Fibroblast of skin of back (primary cell): ENCODE measurements around the gene SENP5.

ENCODE experiments used
- DNase-seq: peaks from one replicate; pipeline ENCODE4 v3.0.0-alpha.2; 2013

The SENP5 gene

GRCh38 chr3:196889844-196890708, 22.4 kb downstream of the SENP5 start:
- peak; percentile 7 for DNase-seq

GRCh38 chr3:196894557-196895295, 27.0 kb downstream of the SENP5 start:
- no peak for DNase-seq

DNA sequence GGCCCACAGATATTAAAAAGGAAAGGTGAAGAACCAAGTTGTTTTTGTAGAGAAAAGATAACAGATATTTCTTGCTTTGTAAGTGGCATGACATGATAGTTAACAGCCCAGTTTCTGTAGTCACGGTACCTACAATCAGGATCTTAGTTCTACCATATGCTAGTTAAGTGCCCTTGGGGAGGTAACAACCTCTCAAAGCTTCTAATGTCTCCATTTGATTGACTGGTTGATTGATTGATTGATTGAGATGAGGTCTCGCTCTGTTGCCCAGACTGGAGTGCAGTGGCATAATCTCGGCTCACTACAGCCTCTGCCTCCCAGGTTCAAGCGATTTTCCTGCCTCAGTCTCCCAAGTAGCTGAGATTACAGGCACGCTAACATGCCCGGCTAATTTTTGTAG, 28.5 kb downstream of the SENP5 start:
- DNase-seq = no peak

- no peak for DNase-seq
Measured at GRCh38 chr3:196901768-196902167, 34.0 kb downstream of the SENP5 start.

DNA sequence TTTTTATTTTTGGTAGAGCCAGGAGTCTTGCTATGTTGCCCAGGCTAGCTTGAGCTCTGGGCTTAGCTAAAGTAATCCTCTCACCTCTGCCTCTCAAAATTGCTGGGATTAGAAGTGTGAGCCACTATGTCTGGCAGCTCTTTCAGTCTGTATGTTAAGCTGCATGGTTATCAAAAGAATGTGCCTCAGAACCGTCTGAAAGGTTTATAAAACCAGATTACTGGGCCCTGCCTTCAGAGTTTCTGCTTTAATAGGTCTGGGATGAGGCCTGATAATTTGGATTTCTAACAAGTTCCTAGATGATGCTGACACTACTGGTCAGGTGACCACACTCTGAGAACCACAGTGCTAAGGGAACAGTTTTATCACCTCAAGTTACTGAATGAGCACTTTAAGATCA, 34.6 kb downstream of the SENP5 start:
- DNase-seq = no peak

DNA sequence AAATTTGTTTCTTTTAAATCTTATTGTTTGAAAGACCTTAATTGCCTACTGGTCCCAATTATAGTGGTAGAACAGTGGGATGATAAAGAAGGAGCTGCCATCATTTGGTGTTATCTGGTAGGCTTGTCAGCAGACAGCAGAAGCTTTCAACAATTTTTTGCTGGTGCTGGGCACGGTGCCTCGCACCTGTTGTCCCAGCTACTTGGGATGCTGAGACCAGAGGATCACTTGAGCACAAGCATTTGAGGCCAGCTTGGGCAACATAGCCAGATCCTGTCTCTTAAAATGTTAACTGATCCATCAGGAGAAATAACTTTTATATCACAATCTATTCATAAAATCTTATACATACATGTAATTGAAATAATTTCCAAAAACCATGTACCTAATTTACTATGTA, 36.0 kb downstream of the SENP5 start:
- DNase-seq = no peak

GRCh38 chr3:196914866-196915265, 47.1 kb downstream of the SENP5 start:
- DNase-seq = no peak

DNA sequence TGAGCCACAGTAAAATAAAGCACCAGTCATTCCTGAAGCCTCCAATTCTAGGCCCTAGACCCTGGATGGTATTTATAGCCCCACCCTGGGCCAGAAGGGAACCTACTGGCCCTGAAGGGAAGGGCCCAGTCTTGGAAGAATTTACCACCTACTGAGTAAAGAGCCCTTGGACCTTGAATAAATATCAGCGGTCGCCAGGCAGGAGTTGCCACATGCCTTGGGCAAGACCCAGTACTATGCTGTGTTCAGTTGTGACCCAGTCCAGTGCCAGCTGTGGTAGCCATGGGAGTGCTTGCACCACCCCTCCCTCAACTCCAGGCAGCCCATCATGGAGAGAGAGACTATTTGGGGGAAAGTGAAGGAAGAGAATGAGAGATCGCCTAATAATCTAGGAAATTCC, 47.7 kb downstream of the SENP5 start:
- no peak for DNase-seq

GRCh38 chr3:196916221-196916620, 48.5 kb downstream of the SENP5 start:
- DNase-seq = no peak

DNA sequence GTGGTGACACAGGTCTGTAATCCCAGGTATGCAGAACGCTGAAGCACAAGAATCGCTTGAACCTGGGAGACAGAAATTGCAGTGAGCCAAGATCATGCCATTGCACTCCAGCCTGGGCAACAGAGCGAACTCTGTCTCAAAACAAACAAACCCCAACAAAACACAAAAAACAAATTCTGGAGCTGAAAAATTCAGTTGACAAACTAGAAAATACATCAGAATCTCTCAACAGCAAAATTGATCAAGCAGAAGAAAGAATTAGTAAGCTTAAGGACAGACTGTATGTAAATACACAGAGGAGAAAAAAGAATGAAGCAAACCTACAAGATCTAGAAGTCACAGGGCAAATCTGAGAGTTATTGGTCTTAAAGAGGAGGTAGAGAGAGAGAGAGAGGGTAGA, 49.3 kb downstream of the SENP5 start:
- DNase-seq = no peak

GRCh38 chr3:196918968-196919367, 51.2 kb downstream of the SENP5 start:
- DNase-seq = no peak

- DNase-seq = no peak
Measured at GRCh38 chr3:196920733-196921132, 53.0 kb downstream of the SENP5 start.

GRCh38 chr3:196927571-196928453, 60.1 kb downstream of the SENP5 start:
- DNase-seq = no peak

DNA sequence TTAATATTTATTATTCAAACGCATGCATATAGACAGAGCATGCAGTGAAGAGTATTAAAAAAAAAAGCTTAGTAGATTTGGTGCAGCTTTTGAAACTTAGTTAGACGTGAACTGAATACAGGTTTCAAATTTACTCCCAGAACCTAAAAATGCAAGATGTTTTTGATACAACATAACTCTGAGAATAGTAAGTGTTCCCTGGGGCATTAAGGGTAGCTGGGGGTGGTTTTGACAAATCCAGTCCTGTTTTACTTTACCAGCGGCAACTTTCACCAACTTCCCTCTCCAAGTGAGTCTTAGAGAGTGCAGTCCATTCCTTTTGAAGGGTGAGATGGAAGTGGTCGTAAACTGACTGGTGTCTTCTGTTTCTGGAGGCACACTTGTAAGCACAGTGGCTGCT, 63.4 kb downstream of the SENP5 start:
- no peak for DNase-seq

DNA sequence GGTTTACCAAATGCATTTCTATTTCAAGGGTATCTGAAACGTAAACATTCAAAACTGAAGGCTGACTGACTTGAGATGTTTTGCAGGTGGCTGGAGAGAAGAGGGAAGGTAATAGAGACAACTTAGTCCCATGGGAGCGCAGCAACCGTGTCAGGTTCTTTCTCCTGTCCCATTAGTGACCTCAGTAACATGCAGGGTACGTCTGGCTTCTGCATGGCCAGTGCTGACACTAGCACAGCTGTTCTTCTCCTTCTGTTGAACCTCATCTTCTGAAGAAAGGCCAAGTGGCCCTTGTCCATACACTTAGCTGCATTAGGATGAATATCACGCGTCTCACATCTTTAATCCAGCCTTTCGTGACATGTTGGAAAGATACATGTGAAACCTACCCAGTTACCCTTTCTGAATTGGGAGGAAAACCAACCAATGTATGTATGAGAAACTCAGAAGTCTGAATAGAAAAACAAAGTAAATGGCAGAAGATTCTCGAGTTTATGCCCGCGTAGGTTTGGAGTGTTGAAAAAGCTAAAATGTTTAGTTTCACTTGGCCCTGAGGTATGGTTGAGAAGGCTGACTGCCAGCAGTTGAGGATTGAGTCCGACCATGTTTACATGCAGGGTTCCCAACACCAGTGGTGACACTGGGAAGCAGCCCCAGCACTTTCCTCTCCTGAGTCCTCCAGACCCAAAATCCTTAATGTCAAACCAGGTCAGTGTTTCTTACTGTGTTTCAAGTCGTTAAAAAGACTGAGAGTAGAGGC, 64.3 kb downstream of the SENP5 start:
- no peak for DNase-seq

- no peak for DNase-seq
Measured at GRCh38 chr3:196932600-196932999, 64.9 kb downstream of the SENP5 start.

GRCh38 chr3:196936288-196936687, 68.6 kb downstream of the SENP5 start:
- no peak for DNase-seq

DNA sequence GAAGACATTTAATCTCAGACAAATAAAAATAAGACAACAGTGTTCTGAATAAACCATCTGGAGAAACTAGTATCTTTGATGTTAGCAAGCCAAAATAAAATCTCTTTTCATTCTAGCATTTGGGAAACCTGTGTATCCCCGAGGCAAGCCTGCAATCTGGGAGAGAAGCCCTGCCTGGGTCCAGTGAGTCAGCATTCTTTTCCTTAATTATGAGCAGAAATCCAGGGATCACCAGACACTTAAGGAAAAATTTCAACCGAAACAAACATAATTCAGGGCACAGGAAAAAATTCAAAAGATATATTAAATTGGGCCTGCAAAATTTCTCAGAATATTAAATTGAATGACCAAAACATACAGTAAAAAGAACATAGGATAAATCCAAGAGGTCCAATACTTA, 70.4 kb downstream of the SENP5 start:
- no peak for DNase-seq

GRCh38 chr3:196938576-196938975, 70.9 kb downstream of the SENP5 start:
- DNase-seq = no peak

GRCh38 chr3:196941729-196942225, 74.1 kb downstream of the SENP5 start:
- DNase-seq = no peak

DNA sequence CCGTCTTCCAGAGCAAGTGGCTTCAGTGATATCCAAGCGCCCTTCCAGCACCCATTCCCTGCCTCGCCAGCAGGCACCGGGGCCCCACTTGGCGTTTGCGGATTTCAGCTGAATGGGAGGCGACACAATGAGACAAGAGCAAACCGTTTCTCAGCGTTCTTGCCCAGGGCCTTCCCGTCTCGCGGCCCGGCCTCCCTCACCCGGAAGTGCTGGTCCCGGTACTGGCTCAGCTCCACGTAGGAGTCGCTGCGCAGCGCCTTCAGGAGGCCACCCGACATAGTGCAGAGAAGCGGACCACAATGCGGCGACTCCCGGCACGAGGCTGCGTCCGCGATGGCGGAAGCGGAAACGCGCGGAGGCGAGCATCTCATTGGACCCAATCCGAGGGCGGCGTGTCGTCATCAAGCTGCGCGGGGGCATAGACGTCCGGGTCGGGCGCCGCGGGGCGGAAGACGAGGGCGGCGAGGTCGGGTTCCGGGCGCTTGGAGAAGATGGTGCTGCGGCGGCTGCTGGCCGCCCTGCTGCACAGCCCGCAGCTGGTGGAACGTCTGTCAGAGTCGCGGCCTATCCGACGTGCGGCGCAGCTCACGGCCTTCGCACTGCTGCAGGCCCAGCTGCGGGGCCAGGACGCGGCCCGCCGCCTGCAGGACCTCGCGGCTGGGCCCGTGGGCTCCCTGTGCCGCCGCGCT, 74.7 kb downstream of the SENP5 start, which contains the start of gene NCBP2:
Gene NCBP2 (minus strand): TSS at position 303 of the 689 bp plus-strand sequence. CDS start 25 bp downstream, at position 278.
- DNase-seq = peak; percentile 98
